SK-MEL-5 (cell line): ENCODE results near the gene LGALS3. TPM values are rescaled to one million over a fixed set of nuclear protein-coding genes. Genes with fewer than 3 reads are reported as not detected.
"Not testable (repeated sequence)": the region's sequence is repeated elsewhere in the genome, so short reads cannot be mapped to it uniquely, and the experiment has no call there.

Experiments
- DNase-seq: peaks from one replicate; pipeline ENCODE4 v3.0.0-alpha.2; 2016; ENCODE audit warnings: low read depth, low spot score
- in situ Hi-C: cut with HindIII; loops from 2 replicates; pipeline ENCODE4 v1.10.0; 2016; ENCODE audit warnings: low sequenced_read_pairs, high pct_unique_total_duplicates, low pct_unique_long_range_greater_than_20kb
- polyA plus RNA-seq, 2 experiments: library from polyadenylated mRNA; depleted of rRNA; stranded (reverse); fragments of >200 nt; gene quantifications; 2 replicates each; pipeline ENCODE4 v1.2.3, GENCODE V29; 2015
- total RNA-seq: library from RNA; depleted of rRNA; stranded (reverse); fragments of >200 nt; shearing (Covaris generic); gene quantifications from 2 replicates; pipeline ENCODE4 v1.2.3, GENCODE V29; 2014; rRNA removed

LGALS3 gene
- total RNA-seq: 2,048 and 2,147 TPM in 2 replicates
- 1,731 and 2,172 TPM in 2 replicates for polyA plus RNA-seq (2015; cell fraction: cytosol; rRNA removed)
- polyA plus RNA-seq (2015; cell fraction: nucleus; rRNA removed): 829 and 918 TPM in 2 replicates

DNA sequence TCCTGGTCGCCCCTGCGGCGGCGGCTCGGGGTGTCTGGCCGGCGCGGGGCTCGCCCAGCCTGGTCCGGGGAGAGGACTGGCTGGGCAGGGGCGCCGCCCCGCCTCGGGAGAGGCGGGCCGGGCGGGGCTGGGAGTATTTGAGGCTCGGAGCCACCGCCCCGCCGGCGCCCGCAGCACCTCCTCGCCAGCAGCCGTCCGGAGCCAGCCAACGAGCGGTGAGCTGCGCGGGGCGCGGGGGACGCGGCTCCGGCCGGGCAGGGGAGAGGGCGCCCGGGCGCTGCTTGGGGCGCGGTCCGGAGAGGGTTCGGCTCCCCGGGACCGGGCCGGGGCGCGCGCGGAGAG lies at the start of gene LGALS3:
Gene LGALS3 (plus strand): TSS at position 167 of the 342 bp plus-strand sequence. CDS start 8,122 bp downstream, outside the sequence.
- DNase-seq: peak; percentile 73
- in situ Hi-C loops: no loop called here

DNA sequence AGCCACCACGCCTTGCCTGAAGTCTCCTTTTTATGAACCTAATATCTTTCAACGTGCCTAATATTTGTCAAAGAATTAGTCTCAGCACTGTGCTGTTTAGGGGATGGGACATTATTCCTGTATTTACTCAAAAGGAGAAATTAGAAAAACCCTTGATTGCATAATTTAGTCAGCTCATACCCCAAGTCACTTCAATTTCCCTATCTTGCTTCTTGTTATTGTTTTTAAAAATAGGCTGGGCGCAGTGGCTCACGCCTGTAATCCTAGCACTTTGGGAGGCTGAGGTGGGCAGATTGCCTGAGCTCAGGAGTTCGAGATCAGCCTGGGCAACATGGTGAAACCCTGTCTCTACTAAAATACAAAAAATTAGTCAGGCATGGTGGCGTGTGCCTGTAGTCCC lies 49.1 kb upstream of the LGALS3 start:
- DNase-seq, in situ Hi-C loops: not testable (repeated sequence)

DNA sequence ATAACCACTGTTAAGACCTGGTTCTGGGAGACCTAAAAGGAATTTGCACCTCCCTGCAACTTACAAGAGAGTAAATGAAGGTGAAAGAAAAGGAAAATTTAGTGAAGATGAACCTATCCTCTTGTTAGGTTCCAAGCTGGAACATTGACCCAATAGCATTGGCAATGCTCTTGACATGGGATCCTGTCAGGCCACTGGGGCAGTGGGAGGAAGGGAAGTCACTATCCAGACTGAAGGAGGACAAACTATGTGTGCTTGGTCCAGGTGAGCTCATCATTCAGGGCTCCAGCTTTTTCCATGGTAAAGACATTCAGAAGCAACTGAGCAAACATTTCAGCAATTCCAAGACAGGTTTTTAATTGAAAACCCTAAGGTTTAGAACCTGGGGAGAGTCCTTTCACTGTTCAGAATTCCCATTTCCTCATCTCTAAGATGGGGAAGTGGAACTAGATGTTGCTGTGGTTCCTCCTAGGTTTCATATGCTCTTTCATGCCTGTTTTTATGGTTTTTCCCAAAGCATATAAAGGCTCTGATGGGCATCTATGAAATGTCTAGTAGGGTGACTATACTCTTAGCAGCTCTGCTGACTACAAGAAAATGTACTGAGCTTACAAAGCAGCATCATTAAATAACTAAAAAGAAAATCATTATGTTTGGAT lies 44.5 kb upstream of the LGALS3 start:
- DNase-seq: no peak
- in situ Hi-C loops: no loop called here

DNA sequence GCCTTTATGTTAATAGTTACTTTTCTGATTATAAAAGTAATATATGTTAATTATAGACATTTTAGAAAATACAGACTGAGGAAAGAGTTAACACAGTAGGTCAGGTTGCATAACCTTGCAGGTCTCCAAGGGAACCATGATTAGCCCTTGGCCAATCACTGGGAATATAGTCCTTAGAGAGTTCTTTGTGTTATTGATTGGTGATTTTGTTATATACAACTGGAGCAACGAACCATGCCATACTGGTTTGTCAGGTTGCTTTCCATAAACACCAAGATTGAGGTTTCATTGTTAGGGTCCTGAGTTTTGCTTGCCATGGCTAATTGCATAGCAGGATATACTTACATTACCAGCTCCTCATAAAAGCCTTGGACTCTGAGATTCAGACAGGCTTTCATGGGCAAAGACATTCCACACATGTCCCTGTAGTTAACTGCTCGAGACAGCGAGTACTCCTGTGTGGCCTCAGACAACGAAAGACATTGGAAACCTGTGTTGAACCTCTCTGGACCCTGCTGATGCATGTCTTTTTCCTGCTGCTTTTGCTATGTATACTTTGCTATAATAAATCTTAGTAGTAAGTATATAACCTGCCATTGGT lies 43.9 kb upstream of the LGALS3 start:
- no peak for DNase-seq
- in situ Hi-C loops: no loop called here

DNA sequence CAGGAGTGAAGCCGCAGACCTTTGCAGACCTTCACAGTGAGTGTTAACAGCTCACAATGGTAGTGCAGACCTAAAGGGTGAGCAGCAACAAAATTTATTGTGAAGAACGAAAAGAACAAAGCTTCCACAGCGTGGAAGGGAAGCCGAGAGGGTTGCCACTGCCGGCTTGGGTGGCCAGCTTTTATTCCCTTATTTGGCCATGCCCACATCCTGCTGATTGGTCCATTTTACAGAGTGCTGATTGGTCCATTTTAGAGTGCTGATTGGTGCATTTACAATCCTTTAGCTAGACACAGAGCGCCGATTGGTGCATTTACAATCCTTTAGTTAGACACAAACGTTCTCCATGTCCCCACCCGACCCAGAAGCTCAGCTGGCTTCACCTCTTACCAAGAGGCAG lies 42.1 kb upstream of the LGALS3 start:
- in situ Hi-C loops: no loop called here
- DNase-seq: no peak

DNA sequence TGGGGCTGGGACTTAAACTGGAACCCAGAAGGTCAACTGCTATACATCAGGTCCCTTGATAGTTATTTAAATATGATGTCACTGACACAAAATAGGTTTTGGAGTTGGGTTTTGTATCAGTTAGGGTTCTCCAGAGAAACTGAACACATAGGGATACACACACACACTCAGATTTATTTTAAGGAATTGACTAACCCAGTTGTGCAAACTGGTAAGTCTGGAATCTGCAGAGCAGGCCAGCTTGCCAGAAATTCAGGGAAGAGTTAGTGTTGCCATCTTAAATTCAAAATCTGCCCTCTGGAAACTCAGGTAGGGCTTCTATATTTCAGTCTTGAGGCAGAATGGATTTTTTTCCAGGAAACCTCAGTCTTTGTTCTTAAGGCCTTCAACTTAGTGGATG lies 40.7 kb upstream of the LGALS3 start:
- in situ Hi-C loops: no loop called here
- no peak for DNase-seq

DNA sequence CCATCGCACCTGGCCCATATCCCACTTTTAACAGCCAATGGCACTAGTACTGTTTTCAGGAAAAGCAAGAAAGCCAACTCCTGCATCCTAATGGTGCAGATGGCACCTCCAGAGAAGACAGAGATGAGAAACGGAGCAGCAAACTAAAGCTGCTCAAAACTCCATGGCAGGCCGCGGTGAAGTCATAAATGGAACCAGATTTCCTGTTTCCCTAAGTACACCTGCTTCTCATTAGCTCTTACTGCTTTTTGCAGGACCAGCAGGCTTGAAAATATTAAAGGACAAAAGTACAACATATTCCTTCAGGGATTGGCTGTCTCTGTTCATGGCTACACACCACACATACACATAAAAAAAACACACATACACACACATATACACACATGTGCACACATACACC lies 36.7 kb upstream of the LGALS3 start:
- in situ Hi-C loops: no loop called here
- DNase-seq: no peak

DNA sequence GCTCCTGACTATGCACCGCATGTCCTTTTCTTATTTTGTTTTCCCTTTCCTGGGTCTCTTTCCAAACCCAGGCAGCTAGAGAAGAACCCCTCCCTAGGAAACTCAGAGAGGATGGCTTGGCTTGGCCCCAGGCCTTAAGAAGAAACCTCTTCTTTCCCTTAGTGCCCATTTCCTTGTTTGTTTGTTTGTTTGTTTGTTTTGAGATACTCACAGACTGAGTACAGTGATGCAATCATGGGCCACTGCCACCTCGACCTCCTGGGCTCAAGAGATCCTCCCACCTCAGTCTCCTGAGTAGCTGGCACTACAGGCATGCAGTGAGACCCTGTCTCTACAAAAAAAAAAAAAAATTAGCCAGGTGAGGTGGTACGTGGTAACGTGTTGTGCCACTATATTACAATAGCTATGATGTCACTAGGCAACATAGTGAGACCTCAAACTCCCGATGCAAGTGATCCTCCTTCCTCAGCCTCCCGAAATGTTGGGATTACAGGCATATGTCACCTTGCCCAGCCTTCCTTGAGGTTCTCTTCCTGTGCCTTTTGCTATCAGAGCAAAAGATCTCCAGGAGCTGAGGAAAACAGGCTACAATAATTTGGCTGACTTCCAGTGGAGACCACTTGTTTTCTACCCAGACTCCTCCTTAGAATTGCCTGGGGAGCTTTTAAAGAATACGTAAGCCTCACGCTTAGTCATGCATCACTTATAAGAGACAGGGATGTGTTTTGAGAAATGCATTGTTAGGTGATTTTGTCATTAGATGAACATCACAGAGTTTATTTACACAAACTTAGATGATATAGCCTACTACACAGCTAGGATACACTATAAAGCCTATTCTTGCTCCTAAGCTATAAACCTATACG lies 34.5 kb upstream of the LGALS3 start:
- DNase-seq: no peak
- in situ Hi-C loops: no loop called here

DNA sequence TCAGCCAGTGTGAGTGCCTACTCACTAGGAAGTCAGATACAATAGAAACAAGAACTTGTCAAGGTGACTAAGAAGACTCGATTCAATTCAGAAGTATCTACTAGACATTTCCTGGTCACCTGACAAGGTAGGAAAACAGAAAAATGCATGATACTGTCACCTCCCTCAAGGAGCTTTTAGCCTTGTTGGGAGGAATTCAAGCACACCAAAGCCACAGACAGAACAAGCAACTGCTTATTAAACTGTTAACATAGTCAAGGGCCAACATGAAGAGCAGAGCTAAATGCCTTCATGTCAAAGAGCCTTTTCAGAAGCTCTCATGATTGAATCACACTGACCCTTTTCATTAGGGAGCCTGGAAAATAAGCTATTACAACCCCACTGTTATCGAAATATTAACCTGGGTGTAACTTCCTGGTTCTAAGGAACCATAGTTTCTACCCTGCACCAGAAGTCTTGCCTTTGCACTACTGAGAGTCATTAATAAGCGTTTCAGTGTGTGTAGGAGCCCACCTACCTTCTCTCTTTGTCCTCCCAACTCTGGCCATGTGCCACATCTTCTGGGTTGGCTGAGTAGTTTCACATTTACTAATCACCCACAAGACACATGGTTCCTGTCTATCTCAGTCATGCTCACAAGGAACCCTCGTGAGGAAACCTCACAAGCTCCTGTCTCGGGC lies 31.0 kb upstream of the LGALS3 start:
- peak; percentile 99 for DNase-seq
- in situ Hi-C loops: no loop called here

DNA sequence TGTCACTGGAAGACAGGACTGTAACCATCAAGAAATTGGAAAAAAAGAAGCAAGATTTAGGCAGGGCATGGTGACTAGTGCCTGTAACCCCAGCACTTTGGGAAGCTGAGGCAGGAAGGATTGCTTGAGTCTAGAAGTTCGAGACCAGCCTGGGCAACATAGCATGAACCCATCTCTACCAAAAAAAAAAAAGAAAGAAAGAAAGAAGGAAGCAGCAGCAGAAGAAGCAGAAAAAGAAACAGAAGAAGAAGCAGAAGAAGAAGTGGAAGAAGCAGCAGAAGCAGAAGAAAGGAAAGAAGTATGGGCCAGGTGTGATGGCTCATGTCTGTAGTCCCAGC lies 30.5 kb upstream of the LGALS3 start:
- in situ Hi-C loops: no loop called here
- DNase-seq: no peak

DNA sequence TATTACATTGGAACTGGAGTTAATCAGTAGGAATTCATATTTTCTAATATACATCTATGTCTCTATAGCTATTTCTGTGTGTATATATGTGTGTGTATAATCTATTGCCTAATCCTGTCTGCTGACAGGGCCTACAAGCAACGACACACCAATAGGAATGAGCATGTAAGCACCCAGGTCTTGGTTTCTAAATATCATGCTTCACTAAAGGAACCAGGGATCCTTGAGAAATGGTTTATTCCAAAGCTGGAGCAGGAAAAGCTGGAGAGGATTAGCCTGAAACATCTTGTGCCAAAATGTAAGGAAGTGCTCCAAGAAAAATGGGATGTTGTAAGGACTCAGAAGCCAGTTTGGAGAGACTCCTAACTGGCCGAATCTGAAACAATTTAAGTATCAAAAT lies 29.3 kb upstream of the LGALS3 start:
- DNase-seq: peak; percentile 47
- in situ Hi-C loops: no loop called here

DNA sequence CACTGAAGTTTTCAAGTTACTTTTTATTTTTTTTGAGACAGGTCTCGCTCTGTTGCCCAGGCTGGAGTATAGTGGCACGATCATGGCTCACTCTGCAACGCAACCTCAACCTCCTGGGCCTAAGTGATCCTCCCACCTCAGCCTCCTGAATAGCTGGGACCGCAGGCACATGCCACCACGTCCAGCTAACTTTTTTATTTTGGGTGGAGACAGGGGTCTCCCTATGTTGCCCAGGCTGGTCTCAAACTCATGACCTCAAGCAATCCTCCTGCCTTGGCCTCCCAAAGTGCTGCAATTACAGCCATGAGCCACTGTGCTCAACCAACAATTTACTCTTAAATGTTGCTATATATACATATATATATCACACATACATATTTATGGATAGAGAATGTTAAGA lies 27.4 kb upstream of the LGALS3 start:
- in situ Hi-C loops: no loop called here
- no peak for DNase-seq

DNA sequence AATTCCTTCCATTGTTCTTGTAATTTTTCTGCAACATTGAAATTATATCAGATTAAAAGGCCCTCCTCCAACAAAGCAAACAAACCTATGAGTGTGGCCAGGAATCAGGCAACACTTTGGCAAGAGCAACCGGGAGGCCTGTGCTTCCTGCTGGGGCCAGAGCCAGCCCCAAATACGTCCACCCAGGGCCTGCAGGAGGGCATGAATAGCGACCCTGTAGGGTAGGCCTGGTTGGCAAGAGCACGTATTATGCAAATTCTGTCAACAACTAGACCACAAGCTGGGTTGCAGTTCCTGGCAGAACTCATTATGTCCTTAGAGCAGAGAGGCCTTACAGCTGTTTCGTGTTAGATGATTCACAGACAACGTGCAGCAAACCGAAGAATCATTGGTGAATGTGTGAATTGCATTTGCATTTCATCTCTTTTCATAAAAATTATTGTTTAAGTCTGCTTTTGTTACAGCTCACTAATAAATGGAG lies 26.9 kb upstream of the LGALS3 start:
- peak; percentile 96 for DNase-seq
- in situ Hi-C loops: no loop called here

DNA sequence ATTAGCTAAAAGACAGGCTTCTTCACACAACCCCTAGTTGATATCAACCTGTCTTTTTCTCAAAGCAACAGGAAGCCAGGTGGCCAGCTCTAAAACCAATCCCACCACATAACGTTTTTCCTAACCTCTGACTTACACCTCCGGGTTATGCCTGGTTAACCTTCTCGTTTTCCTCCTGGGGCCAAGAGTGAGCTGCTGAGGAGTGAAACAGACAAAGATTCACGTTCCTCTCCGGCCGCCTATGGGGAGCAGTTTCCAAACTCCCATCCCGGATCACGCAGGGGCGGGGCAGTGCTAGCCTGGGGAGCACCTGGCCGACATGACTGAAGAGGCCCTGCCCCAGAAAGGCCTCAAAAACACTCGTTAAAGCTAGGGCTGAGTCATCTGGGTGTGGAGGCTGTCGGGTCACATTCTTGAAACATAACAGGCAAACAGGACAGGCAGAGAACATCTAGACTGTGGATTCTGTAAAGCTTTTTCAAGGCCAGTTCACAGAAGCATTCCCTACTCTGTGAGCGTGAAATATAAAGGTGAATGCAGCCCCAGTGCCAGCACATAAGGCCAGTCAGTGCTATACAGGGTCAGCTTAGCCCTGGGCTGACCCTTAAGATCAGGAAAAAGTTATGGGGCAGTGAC lies 25.9 kb upstream of the LGALS3 start:
- in situ Hi-C loops: no loop called here
- DNase-seq: peak; percentile 55

DNA sequence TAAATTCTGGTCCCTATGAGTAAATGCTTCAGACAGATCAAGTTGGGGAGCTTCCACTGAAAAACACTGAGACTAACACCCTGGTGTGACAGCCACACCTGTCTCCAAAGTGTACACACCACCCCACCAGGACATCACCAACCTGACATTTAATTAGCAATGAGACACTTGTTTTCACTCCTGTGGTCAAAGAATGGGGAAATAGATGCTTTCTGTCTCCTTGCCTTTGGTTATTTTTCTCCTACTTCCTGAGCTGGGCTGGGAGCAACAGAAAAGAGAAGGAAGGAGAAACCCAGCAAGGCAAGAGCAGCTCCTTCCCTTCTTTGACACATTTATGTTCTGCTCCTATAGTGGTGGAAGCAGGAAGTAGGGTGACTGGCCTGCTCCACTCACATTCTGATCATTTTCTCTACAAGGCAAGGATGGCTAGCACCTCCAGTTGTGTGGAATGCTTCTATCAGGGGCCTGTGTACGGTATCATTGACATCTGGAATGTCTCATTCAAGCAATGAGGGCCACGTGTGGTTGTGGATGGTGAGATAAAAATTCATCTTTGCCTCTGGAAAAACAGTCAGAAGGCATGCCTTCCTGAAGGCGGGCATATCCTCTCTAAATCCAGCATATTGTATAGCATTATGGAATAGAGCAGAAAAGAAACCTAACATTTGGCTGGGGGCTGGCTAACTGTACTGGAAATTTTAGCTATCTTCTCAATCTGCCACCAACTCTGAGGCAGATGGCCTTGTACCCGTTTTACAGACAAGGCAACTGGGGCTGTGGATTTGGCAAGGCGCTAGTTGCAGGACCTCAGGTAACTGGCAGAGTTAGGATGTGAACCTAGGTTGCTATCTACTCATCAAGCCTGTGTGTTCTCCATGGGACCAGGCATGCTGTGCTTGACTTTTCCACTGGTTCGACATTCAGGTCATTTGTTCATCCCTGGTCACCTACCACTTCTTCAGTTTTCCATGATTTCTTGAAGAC lies 24.8 kb upstream of the LGALS3 start:
- in situ Hi-C loops: no loop called here
- DNase-seq: no peak

DNA sequence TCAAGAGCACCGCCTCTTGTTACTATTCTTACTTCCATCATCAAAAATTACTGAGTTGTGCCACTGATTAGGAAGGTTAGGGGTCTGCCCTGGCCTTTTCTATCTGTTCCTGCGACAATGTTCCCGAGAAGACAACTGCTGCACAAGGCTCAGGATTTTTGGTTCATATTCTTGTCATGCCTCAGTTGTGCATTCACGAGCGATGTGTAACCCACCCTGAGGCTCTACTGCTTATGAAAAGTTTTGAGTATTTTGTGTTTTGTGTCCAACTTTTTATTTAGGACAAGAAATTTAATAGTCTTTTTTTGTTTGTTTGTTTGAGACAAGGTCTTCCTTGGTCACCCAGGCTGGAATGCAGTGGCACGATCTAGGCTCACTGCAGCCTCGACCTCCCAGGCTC lies 23.1 kb upstream of the LGALS3 start:
- in situ Hi-C loops: no loop called here
- no peak for DNase-seq
